Activated naive CD8-positive, alpha-beta T cell (primary cell): Measurements from ENCODE around the gene ITK.
"Not testable (repeated sequence)": the region's sequence is repeated elsewhere in the genome, so short reads cannot be mapped to it uniquely, and the experiment has no call there.

Source experiments
- H3K27ac Mint-ChIP-seq: one replicate; pipeline ENCODE4 v1.8.0; 2021; ENCODE audit warnings: mixed read lengths
- H3K27me3 Mint-ChIP-seq: one replicate; pipeline ENCODE4 v1.8.0; 2021; ENCODE audit warnings: mixed read lengths
- H3K36me3 Mint-ChIP-seq: one replicate; pipeline ENCODE4 v1.8.0; 2021; ENCODE audit warnings: mixed read lengths
- H3K4me1 Mint-ChIP-seq: one replicate; pipeline ENCODE4 v1.8.0; 2021; ENCODE audit warnings: low read depth, mixed read lengths
- H3K4me3 Mint-ChIP-seq: one replicate; pipeline ENCODE4 v1.8.0; 2021; ENCODE audit warnings: mild to moderate bottlenecking, mixed read lengths
- H3K9me3 Mint-ChIP-seq: one replicate; pipeline ENCODE4 v1.8.0; 2021; ENCODE audit warnings: low read depth, mixed read lengths

ITK gene

DNA sequence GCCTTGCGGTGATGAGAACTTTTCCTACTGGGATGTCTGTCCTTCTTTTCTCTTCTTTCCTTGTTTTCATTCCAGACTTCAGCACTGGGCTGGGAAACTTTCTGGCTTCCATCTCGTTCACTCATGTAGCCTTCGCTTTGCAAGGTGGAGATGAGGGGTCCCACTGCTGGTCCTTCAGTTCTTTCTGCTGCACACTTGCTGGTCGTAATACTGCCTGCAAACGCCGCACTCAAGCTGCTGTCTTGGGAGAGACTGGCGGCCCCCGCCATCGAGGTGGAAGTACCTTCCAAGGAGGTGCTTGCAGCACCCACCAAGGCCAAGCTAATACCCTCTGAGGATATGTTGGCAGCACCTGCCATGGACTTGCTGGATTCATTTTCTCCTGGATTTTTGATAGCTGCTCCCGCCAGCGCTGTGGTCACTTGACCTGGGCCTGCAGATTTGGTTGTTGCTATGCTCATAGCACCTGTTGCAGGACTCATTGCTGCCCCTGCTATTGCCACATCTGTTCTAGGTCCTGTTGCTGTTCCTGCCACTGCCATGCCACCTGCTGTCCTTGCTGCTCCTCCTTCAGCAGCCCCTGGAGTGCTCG, 17.6 kb upstream of the ITK start:
- Mint-ChIP-seq H3K4me3 (no peak overlapping the region), H3K4me1 (peaks cover 68% of the 10 kb centered on the region), H3K27ac (peak overlapping the region; percentile 66), H3K36me3 (no peaks in the 10 kb centered on the region), H3K9me3 (peaks cover 4% of the 10 kb centered on the region), H3K27me3 (no peaks in the 10 kb centered on the region)

DNA sequence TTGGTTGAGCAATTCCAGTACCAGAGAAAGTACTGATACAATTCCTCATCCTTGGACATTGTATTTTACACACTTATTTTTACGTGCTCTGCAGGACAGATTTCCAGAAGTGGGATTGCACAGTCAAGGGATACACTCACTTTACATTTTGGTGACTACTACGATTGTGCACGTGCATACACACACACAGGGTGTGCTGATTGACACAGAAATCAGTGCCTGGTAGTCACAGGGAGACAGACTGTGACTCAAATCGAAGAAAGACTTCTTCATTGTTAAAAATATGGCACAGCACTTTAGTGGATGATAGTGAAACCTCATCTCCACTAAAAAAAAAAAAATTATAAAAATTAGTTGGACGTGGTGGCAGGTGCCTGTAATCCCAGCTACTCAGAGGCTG, 16.1 kb upstream of the ITK start:
- Mint-ChIP-seq H3K27ac (peak overlapping the region; percentile 43), H3K4me1 (peaks cover 69% of the 10 kb centered on the region), H3K36me3 (no peaks in the 10 kb centered on the region), H3K27me3 (no peaks in the 10 kb centered on the region), H3K9me3 (no peaks in the 10 kb centered on the region), H3K4me3 (no peak overlapping the region)

DNA sequence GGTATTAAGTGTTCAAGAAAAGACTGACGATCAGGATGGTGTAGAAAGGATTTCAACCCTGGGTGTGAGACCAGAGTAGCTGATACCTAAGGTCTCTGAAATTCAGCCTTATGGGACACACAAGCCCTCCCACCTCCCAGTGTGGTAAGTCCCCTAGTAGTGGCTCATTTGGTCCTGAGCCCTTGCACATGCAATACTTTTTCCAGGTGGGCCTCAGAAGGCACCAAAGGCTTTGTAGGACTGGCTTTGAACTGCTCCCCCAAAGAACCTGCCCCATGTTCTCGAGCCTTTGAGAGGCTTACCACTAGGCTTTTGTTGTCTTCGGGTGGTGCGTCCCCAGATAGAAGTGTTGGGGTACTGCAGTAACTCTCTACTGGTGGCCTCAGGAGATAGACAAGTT, 15.4 kb upstream of the ITK start:
- H3K4me1 Mint-ChIP-seq, result peaks cover 69% of the 10 kb centered on the region
- H3K9me3 Mint-ChIP-seq, result no peaks in the 10 kb centered on the region
- H3K27ac Mint-ChIP-seq, result peak overlapping the region; percentile 83
- no peak overlapping the region for H3K4me3 Mint-ChIP-seq
- H3K36me3 Mint-ChIP-seq, result no peaks in the 10 kb centered on the region
- no peaks in the 10 kb centered on the region for H3K27me3 Mint-ChIP-seq

DNA sequence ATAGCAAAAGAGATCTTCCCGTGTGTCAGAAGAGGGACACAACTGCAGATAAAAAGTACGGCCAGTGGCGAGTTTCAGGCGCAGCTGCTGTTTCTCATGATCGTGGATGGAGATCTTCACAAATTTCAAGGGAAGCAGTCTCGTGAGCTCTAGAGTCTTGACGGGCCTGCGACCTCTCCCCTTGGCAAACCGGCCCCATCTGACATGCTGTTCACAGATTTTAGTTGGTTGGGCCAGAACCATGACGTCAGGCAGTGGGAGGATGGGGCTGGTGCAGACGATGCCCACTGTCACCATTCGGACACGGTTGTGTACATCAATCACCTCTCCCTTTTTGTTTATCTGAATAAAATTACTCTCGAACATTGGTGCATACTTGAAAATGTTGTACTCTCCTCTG, 15.0 kb upstream of the ITK start:
- Mint-ChIP-seq H3K4me3 (no peak overlapping the region), H3K27me3 (no peaks in the 10 kb centered on the region), H3K36me3 (no peaks in the 10 kb centered on the region), H3K4me1 (peaks cover 71% of the 10 kb centered on the region), H3K9me3 (no peaks in the 10 kb centered on the region), H3K27ac (peak overlapping the region; percentile 83)

DNA sequence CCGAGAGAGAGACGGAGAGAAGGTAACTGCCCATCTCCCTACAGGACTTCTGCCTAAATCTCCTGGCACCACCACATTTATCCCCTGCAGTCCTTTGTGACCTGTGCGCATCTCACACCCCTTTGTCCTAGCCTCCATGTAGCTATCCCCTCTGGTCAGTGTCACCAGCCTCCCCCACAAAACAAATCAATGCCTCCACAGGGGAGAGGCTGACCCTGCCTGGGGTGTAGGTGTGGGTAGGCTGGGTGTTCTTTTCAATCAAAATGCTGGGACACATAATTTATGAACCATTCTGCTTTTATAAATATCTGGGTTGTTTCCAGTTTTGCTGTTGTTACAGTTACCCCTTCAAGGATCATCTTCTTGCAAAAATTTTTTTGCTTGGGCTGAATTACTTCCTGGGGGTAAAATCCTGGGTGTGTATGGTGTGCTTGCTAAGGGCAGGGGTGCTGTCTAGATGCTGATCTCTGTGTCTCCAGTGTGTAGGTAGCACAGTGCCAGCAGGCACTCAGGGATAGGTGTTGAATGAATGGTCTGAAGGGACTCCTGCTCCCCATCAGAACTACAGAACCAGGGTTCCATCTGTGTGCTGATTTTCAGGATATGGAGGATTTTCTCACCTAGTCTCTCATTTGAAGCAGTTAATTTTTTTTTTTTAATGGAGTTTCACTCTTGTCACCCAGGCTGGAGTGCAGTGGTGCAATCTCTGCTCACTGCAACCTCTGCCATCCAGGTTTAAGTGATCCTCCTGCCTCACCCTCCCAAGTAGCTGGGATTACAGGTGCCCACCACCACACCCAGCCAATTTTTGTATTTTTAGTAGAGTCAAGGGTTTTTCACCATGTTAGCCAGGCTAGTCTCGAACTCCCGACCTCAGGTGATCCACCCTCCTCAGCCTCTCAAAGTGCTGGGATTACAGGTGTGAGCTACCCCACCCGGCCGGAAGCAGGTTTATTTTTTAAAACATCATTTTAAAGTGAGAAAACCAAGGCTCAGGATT, 14.1 kb upstream of the ITK start, which contains the start of gene GARIN3:
Gene GARIN3 (minus strand): TSS at position 51 of the 1,000 bp plus-strand sequence. CDS start 96 bp downstream, outside the sequence.
- Mint-ChIP-seq H3K27me3 (no peaks in the 10 kb centered on the region), H3K27ac (peak within 1 kb of the TSS; percentile 83), H3K4me1 (peaks cover 74% of the 10 kb centered on the region), H3K9me3 (no peaks in the 10 kb centered on the region), H3K4me3 (peak within 1 kb of the TSS; percentile 67), H3K36me3 (no peaks in the 10 kb centered on the region)

DNA sequence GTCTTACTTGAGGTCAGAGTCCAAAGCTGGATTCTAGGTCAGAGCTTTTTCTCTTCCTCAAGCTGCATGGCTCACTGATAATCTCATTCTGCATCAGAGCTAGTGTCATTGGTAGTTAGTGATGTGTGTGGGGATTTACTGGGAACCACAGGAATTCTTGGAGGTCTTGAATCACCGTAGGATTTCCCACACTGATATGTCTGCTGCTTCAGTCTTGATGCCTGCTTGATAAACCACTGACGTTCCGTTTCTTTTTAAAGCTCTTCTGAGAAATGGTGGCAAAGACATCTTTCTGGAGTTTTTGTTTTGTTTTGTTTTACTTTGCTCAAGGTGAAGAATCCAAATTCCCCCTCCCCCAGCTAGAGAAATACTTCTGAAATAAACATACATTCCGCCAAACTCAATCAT, 13.4 kb upstream of the ITK start:
- no peaks in the 10 kb centered on the region for H3K9me3 Mint-ChIP-seq
- H3K27me3 Mint-ChIP-seq, result no peaks in the 10 kb centered on the region
- H3K4me3 Mint-ChIP-seq, result peak overlapping the region; percentile 67
- H3K36me3 Mint-ChIP-seq, result no peaks in the 10 kb centered on the region
- peak overlapping the region; percentile 83 for H3K27ac Mint-ChIP-seq
- H3K4me1 Mint-ChIP-seq, result peaks cover 80% of the 10 kb centered on the region

DNA sequence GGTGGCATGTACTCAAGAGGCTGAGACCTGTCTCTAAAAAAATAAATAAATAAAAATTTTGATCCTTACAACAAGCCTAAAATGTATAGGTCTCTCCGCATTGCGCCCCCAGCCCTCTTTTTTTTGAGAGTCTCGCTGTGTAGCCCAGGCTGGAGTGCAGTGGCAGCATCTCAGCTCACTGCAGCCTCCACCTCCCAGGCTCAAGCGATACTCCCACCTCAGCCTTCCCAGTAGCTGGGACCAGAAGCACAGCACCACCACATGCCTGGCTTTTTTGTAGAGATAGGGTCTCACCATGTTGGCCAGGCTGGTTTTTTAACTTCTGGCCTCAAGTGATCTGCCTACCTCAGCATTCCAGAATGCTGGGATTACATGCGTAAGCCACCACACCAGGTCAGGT, 12.4 kb upstream of the ITK start:
- no peaks in the 10 kb centered on the region for H3K36me3 Mint-ChIP-seq
- H3K4me3 Mint-ChIP-seq, result no peak overlapping the region
- no peaks in the 10 kb centered on the region for H3K9me3 Mint-ChIP-seq
- H3K27ac Mint-ChIP-seq, result peak overlapping the region; percentile 88
- no peaks in the 10 kb centered on the region for H3K27me3 Mint-ChIP-seq
- H3K4me1 Mint-ChIP-seq, result peaks cover 86% of the 10 kb centered on the region

DNA sequence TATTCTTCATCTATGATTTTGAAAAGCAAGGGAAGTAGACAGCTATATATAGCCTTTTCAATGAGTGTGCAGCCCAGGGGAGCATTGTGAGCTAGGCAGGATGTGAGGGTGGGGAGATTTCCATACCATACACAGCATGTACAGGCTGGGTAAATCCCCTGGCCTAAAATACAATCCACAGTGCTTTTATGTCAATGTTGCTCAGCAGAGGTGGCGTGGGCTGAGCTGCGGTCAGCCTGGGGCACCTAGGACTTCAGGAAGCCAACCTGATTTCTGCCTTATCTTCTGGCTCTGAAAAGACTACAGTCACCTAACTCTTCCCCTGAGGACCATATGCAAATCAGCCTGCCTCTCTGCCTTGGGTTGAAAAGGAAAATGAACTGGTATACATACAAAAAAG, 8.2 kb upstream of the ITK start:
- Mint-ChIP-seq H3K27me3 (no peaks in the 10 kb centered on the region), H3K36me3 (no peaks in the 10 kb centered on the region), H3K4me1 (peaks cover 91% of the 10 kb centered on the region), H3K4me3 (peak overlapping the region; percentile 80), H3K27ac (peak overlapping the region; percentile 93), H3K9me3 (no peaks in the 10 kb centered on the region)

DNA sequence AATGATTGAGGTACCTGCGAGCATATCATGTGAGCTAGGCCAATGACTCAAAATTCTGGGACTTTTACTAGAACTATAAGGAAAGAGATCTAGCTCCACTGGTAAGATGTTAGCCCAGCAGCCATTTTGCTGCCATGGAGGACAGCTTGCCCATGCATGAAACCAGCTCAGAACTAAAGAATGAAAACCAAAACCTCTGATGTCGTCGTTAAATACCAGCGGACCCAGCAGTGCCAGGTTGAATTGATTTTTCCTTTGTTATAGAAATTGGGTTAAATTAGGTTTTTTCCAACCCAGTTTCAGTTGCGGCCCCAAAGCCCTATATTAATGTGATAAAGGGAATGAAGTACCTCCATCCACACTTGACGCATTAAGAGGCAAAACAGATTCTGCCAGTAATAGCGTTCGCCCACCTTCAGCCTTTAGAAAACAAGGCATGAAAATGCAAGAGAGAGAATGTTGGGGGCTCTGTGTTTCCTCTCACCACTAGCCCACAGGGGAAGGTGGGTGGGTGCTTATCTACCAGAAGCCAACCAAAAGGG, 5.5 kb upstream of the ITK start:
- Mint-ChIP-seq H3K27ac (peak overlapping the region; percentile 100), H3K36me3 (no peaks in the 10 kb centered on the region), H3K27me3 (no peaks in the 10 kb centered on the region), H3K4me3 (peak overlapping the region; percentile 70), H3K9me3 (no peaks in the 10 kb centered on the region), H3K4me1 (peaks cover 90% of the 10 kb centered on the region)

DNA sequence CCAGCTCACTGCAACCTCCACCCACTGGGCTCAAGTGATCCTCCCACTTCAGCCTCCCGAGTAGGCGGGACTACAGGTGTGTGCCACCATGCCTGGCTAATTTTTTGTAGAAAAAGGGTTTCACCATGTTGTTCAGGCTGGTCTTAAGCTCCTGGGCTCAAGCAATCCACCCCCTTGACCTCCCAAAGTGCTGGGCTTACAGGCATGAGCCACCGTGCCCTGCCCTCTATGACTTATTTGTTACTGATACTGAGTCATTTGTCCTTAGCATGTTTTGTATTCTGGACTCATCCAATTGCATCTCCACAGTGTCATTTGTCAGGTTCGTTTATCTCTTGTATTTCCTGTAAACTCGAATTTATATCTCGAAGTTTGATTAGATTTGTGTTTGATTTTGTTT, 2.7 kb upstream of the ITK start:
- peaks cover 65% of the 10 kb centered on the region for H3K4me1 Mint-ChIP-seq
- peak overlapping the region; percentile 99 for H3K4me3 Mint-ChIP-seq
- H3K27ac Mint-ChIP-seq, result peak overlapping the region; percentile 100
- H3K36me3 Mint-ChIP-seq, result peaks cover 10% of the 10 kb centered on the region
- no peaks in the 10 kb centered on the region for H3K27me3 Mint-ChIP-seq
- H3K9me3 Mint-ChIP-seq, result no peaks in the 10 kb centered on the region

DNA sequence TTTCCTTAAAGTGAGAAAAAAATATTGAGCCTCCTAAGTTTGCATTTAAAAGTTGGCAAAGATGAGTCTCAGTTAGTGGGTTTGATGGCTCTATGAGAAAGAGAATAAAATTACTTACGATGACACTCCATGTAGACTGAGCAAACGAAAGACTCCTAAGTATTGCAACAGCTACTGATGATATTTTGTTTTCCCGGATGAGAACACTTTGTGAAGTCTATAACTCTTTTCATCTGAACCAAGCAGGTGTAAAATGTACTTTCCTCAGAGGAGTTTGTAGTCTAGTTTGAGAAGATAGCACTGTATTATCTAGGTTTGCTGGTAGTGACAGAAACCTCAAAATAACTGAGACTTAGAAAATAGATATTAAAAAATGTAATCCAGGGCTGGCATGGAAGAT, 1.7 kb upstream of the ITK start:
- Mint-ChIP-seq H3K9me3 (no peaks in the 10 kb centered on the region), H3K27ac (peak overlapping the region; percentile 100), H3K27me3 (no peaks in the 10 kb centered on the region), H3K4me3 (peak overlapping the region; percentile 99), H3K36me3 (peaks cover 16% of the 10 kb centered on the region), H3K4me1 (peaks cover 60% of the 10 kb centered on the region)

DNA sequence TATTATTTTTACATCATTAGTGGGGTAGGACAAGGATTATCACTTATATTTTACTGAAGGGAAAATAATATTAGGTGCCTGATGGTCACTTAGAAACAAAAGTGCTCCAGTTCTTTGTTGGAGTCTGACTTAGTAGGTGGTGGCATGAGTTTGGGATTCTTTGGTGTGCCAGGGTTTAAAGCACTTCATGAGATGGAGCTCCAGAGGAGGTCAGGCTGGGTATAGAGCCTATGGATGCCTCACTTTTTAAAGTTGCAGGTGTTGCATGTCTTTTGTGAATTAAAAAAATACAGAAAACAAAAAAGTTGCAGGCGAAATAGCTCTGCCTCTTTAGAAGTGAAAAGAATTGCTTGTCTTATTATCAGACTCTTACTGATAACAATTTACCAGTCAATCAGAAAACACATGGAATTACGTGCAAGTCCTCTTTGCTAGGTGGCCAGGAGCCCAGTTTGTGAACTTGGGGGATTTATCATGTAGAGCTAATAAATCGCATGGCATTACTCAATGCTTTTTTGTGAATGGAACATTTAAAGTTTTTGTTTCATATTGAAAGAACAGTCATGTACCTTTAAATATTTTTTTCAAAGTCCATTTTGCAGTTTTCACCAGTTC, 1.6 kb downstream of the ITK start:
- Mint-ChIP-seq H3K27ac (peak overlapping the region; percentile 100), H3K36me3 (peaks cover 35% of the 10 kb centered on the region), H3K4me1 (peaks cover 54% of the 10 kb centered on the region), H3K27me3 (no peaks in the 10 kb centered on the region), H3K4me3 (peak overlapping the region; percentile 99), H3K9me3 (no peaks in the 10 kb centered on the region)

DNA sequence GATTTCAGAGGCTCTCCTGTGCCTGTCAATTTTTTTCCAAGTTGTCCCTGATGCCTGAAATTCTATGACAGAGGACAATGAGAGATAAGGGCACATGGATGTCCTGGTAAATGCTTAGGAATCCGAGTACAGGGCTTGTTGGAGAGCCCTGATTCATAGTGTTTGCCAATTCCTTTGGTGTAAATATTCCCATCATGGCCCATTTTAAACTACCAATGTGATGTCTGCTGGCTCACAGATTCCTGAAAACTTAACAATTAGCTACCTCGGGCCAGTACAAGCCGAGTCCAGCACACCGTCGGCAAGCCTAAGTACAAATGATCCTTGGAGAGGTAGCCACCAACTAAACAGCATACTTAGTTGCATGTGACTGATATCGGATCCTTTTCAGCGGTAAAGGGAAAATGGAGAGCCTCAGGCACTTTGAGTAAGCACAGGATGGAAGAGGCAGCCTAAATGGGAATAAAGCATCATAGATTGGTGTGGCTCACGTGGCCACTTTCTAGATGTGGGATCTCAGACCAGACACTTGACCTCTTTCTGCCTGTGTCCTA, 3.6 kb downstream of the ITK start:
- Mint-ChIP-seq H3K4me3 (peak overlapping the region; percentile 99), H3K36me3 (peaks cover 43% of the 10 kb centered on the region), H3K27ac (peak overlapping the region; percentile 100), H3K27me3 (no peaks in the 10 kb centered on the region), H3K4me1 (peaks cover 55% of the 10 kb centered on the region), H3K9me3 (no peaks in the 10 kb centered on the region)

DNA sequence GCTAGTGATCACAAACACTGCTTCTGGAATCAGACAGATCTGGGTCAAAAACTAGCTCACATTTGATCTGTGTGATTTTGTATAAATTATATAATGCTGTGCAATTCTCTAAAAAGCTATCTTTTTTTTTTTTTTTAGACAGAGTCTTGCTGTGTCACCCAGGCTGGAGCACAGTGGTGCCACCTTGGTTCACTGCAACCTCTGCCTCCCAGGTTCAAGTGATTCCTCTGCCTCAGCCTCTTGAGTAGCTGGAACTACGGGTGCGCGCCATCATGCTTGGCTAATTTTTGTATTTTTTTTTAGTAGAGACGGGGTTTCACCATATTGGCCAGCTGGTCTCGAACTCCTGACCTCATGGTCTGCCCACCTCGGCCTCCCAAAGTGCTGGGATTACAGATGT, 4.5 kb downstream of the ITK start:
- not testable (repeated sequence) for H3K27me3 Mint-ChIP-seq, H3K9me3 Mint-ChIP-seq
- Mint-ChIP-seq H3K36me3 (peaks cover 45% of the 10 kb centered on the region), H3K4me3 (peak overlapping the region; percentile 99), H3K27ac (peak overlapping the region; percentile 100), H3K4me1 (peaks cover 54% of the 10 kb centered on the region)
